Mesendoderm (in vitro differentiated cells): ENCODE data around the gene FGF3.

Experiments
- DNase-seq: peaks from one replicate; pipeline ENCODE4 v3.0.0; 2013
- H2AK5ac ChIP-seq: 2 replicates; pipeline ENCODE4 v1.6.1; 2013; ENCODE audit warnings: low read length, inconsistent platforms
- H2BK120ac ChIP-seq: 2 replicates; pipeline ENCODE4 v1.6.1; 2013; ENCODE audit warnings: low read depth, mild to moderate bottlenecking, low read length, moderate library complexity, mixed read lengths
- H2BK15ac ChIP-seq: replicated peaks from 2 replicates; pipeline ENCODE4 v1.6.1; 2013; ENCODE audit warnings: low read depth, mild to moderate bottlenecking, moderate library complexity
- H2BK5ac ChIP-seq: 2 replicates; pipeline ENCODE4 v1.6.1; 2013; ENCODE audit warnings: low read length, inconsistent platforms
- H3K18ac ChIP-seq: 2 replicates; pipeline ENCODE4 v1.6.1; 2013; ENCODE audit warnings: mild to moderate bottlenecking, low read length, mixed read lengths
- H3K23ac ChIP-seq: one replicate; pipeline ENCODE4 v1.6.1; 2013; ENCODE audit warnings: low read length
- H3K27ac ChIP-seq: 2 replicates; pipeline ENCODE4 v1.5.1; 2013; ENCODE audit warnings: low read depth, mild to moderate bottlenecking, inconsistent platforms, low read length, moderate library complexity
- H3K27me3 ChIP-seq: 2 replicates; pipeline ENCODE4 v1.6.1; 2013; ENCODE audit warnings: low read length, control low read depth, mild to moderate bottlenecking, inconsistent platforms; ENCODE audit not compliant: insufficient read depth, poor library complexity
- H3K36me3 ChIP-seq: 2 replicates; pipeline ENCODE4 v1.6.1; 2013; ENCODE audit warnings: low read length, inconsistent platforms; ENCODE audit not compliant: control insufficient read depth, insufficient read depth
- H3K4ac ChIP-seq: one replicate; pipeline ENCODE4 v1.6.1; 2013; ENCODE audit warnings: low read depth, mild to moderate bottlenecking, low read length, moderate library complexity
- H3K4me1 ChIP-seq: 2 replicates; pipeline ENCODE4 v1.6.1; 2013; ENCODE audit warnings: low read depth, low read length, inconsistent platforms; ENCODE audit not compliant: control insufficient read depth
- H3K4me2 ChIP-seq: 2 replicates; pipeline ENCODE4 v1.6.1; 2013; ENCODE audit warnings: low read length
- H3K4me3 ChIP-seq: 2 replicates; pipeline ENCODE4 v1.5.1; 2013; ENCODE audit warnings: mild to moderate bottlenecking, low read length
- H3K56ac ChIP-seq: one replicate; pipeline ENCODE4 v1.6.1; 2013; ENCODE audit warnings: low read length
- H3K79me1 ChIP-seq: 2 replicates; pipeline ENCODE4 v1.6.1; 2013; ENCODE audit warnings: low read length, inconsistent platforms
- H3K79me2 ChIP-seq: 2 replicates; pipeline ENCODE4 v1.6.1; 2013; ENCODE audit warnings: mild to moderate bottlenecking, low read length; ENCODE audit not compliant: control insufficient read depth, insufficient read depth
- H3K9ac ChIP-seq: 2 replicates; pipeline ENCODE4 v1.6.1; 2013; ENCODE audit warnings: low read length, inconsistent platforms
- H4K5ac ChIP-seq: one replicate; pipeline ENCODE4 v1.6.1; 2013; ENCODE audit warnings: low read length
- H4K8ac ChIP-seq: one replicate; pipeline ENCODE4 v1.6.1; 2013; ENCODE audit warnings: low read depth, mild to moderate bottlenecking, control low read depth, low read length, moderate library complexity
- WGBS: extraction: QIAGEN DNeasy Blood & Tissue Kit; methylation state at CpG from one replicate; pipeline ENCODE4 v1.1.7; 2013; ENCODE audit warnings: low lambda C conversion rate, missing lambda C conversion rate; ENCODE audit not compliant: insufficient coverage; ENCODE audit errors: extremely low coverage; 5-methylcytosine and 5-hydroxymethylcytosine counted together

The FGF3 gene

GRCh38 chr11:69797737-69798528 is 21.3 kb downstream of the FGF3 start:
- H3K9ac ChIP-seq: no peak overlapping the region
- H3K4ac ChIP-seq: no peak overlapping the region
- no CpG with 5 or more reads among the region's 14 CpGs for WGBS

DNA sequence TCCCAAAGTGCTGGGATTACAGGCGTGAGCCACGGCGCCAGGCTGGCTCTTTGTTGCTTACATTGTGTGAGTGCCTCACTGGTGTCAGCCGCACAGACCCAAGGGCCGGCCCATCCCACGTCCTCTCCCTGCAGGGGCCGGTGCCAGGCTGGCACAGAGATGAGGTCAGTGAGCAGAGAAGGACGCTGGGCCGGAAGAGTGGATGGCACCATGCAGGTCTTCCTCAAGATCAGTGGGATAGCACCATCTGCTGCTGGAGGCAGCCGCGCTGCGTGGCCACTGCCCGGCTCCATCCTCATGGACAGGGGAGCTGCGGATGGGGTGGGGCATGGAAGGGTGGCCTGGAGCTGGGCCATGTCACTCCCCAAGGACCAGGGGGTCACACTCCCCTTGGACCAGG is 22.1 kb downstream of the FGF3 start:
- H3K23ac ChIP-seq: no peak overlapping the region
- WGBS: no CpG with 5 or more reads among the region's 14 CpGs

More at GRCh38 chr11:69797737-69798528, 21.3 kb downstream of the FGF3 start:
- no peak overlapping the region for H4K8ac ChIP-seq
- no peak for DNase-seq
- H3K79me1 ChIP-seq: no peaks in the 10 kb centered on the region
- H3K27me3 ChIP-seq: no peaks in the 10 kb centered on the region
- no peak overlapping the region for H3K4me3 ChIP-seq
- H3K56ac ChIP-seq: no peak overlapping the region
- no peak overlapping the region for H2AK5ac ChIP-seq
- no peak overlapping the region for H2BK5ac ChIP-seq
- no peak overlapping the region for H3K27ac ChIP-seq
- H4K5ac ChIP-seq: no peak overlapping the region
- no peaks in the 10 kb centered on the region for H3K79me2 ChIP-seq
- no peaks in the 10 kb centered on the region for H3K4me1 ChIP-seq
- H3K4me2 ChIP-seq: no peak overlapping the region
- H3K36me3 ChIP-seq: no peaks in the 10 kb centered on the region
- H3K23ac ChIP-seq: no peak overlapping the region
- no peak overlapping the region for H3K18ac ChIP-seq
- no peak overlapping the region for H2BK15ac ChIP-seq
- H2BK120ac ChIP-seq: no peak overlapping the region

GRCh38 chr11:69796063-69796462 is 23.2 kb downstream of the FGF3 start:
- Histone ChIP-seq H3K79me2 (no peaks in the 10 kb centered on the region), H3K27ac (no peak overlapping the region), H3K27me3 (no peaks in the 10 kb centered on the region), H3K56ac (no peak overlapping the region), H3K4me1 (no peaks in the 10 kb centered on the region), H3K4me2 (no peak overlapping the region), H3K23ac (no peak overlapping the region), H2BK15ac (no peak overlapping the region), H3K79me1 (no peaks in the 10 kb centered on the region), H4K8ac (no peak overlapping the region), H3K9ac (no peak overlapping the region), H3K4ac (no peak overlapping the region), H3K4me3 (no peak overlapping the region), H2BK5ac (no peak overlapping the region), H3K18ac (no peak overlapping the region), H2AK5ac (no peak overlapping the region), H2BK120ac (no peak overlapping the region), H3K36me3 (no peaks in the 10 kb centered on the region), H4K5ac (no peak overlapping the region)
- WGBS: no CpG with 5 or more reads among the region's 9 CpGs
- DNase-seq: no peak

More for the DNA sequence above, 22.1 kb downstream of the FGF3 start:
- Histone ChIP-seq H4K5ac (no peak overlapping the region), H3K27me3 (no peaks in the 10 kb centered on the region), H3K4ac (no peak overlapping the region), H3K56ac (no peak overlapping the region), H3K36me3 (no peaks in the 10 kb centered on the region), H3K4me2 (no peak overlapping the region), H3K4me3 (no peak overlapping the region), H4K8ac (no peak overlapping the region), H3K9ac (no peak overlapping the region), H3K18ac (no peak overlapping the region), H2BK15ac (no peak overlapping the region), H3K27ac (no peak overlapping the region), H2BK120ac (no peak overlapping the region), H3K79me2 (no peaks in the 10 kb centered on the region), H3K79me1 (no peaks in the 10 kb centered on the region), H2BK5ac (no peak overlapping the region), H2AK5ac (no peak overlapping the region), H3K4me1 (no peaks in the 10 kb centered on the region)
- no peak for DNase-seq

GRCh38 chr11:69791276-69792180 is 27.7 kb downstream of the FGF3 start:
- Histone ChIP-seq H3K36me3 (no peaks in the 10 kb centered on the region), H3K56ac (no peak overlapping the region), H3K79me2 (no peaks in the 10 kb centered on the region), H3K4me2 (no peak overlapping the region), H3K4me3 (no peak overlapping the region), H3K4ac (no peak overlapping the region), H2AK5ac (no peak overlapping the region), H3K4me1 (no peaks in the 10 kb centered on the region), H3K79me1 (no peaks in the 10 kb centered on the region), H4K8ac (no peak overlapping the region), H3K9ac (no peak overlapping the region), H3K27me3 (no peaks in the 10 kb centered on the region), H4K5ac (no peak overlapping the region), H2BK15ac (no peak overlapping the region), H3K27ac (no peak overlapping the region), H2BK5ac (no peak overlapping the region), H2BK120ac (no peak overlapping the region), H3K23ac (no peak overlapping the region), H3K18ac (no peak overlapping the region)
- WGBS: no CpG with 5 or more reads among the region's 25 CpGs
- DNase-seq: no peak

- Histone ChIP-seq H3K9ac (no peak overlapping the region), H3K36me3 (no peaks in the 10 kb centered on the region), H3K27me3 (no peaks in the 10 kb centered on the region), H4K8ac (no peak overlapping the region), H2BK5ac (no peak overlapping the region), H3K4me1 (no peaks in the 10 kb centered on the region), H2AK5ac (no peak overlapping the region), H3K27ac (no peak overlapping the region), H3K18ac (no peak overlapping the region), H3K79me2 (no peaks in the 10 kb centered on the region), H3K4ac (no peak overlapping the region), H4K5ac (no peak overlapping the region), H3K4me3 (no peak overlapping the region), H2BK15ac (no peak overlapping the region), H3K4me2 (no peak overlapping the region), H2BK120ac (no peak overlapping the region), H3K79me1 (no peaks in the 10 kb centered on the region), H3K23ac (no peak overlapping the region), H3K56ac (no peak overlapping the region)
- WGBS: no CpG with 5 or more reads among the region's 11 CpGs
- DNase-seq: no peak
Observed at GRCh38 chr11:69788956-69789355, 30.3 kb downstream of the FGF3 start.
